ENCODE data around the gene NOS1.
A peak's percentile ranks its signal among the peaks of the same experiment; 100 is the strongest.

Gene NOS1

GRCh38 chr12:117363953-117364486 lies 2.6 kb upstream of the NOS1 start:
- DNase-seq (ENCODE audit: low read depth, low spot score) = no peak

GRCh38 chr12:117363056-117363662 lies 1.7 kb upstream of the NOS1 start:
- no peak for DNase-seq (ENCODE audit: low read depth, low spot score)

GRCh38 chr12:117362391-117362790 lies 965 bp upstream of the NOS1 start:
- DNase-seq (ENCODE audit: low read depth, low spot score) = no peak

- no peak for DNase-seq (ENCODE audit: low read depth, low spot score)
These were observed 479 bp upstream of the NOS1 start for GRCh38 chr12:117361905-117362304.

GRCh38 chr12:117360551-117361346 lies 677 bp downstream of the NOS1 start:
- peak; percentile 24 for DNase-seq (ENCODE audit: low read depth, low spot score)

- peak; percentile 9 for DNase-seq (ENCODE audit: low read depth, low spot score)
These were observed 1.2 kb downstream of the NOS1 start for GRCh38 chr12:117360222-117360550.

- no peak for DNase-seq (ENCODE audit: low read depth, low spot score)
These were observed 2.2 kb downstream of the NOS1 start for GRCh38 chr12:117359029-117359845.

- DNase-seq (ENCODE audit: low read depth, low spot score) = no peak
These were observed 5.4 kb downstream of the NOS1 start for GRCh38 chr12:117356048-117356447.

GRCh38 chr12:117352883-117353282 lies 8.5 kb downstream of the NOS1 start:
- DNase-seq (ENCODE audit: low read depth, low spot score) = no peak

GRCh38 chr12:117352206-117352605 lies 9.2 kb downstream of the NOS1 start:
- no peak for DNase-seq (ENCODE audit: low read depth, low spot score)

- no peak for DNase-seq (ENCODE audit: low read depth, low spot score)
These were observed 11.3 kb downstream of the NOS1 start for GRCh38 chr12:117350140-117350539.

- DNase-seq (ENCODE audit: low read depth, low spot score) = no peak
These were observed 13.8 kb downstream of the NOS1 start for GRCh38 chr12:117347588-117347987.

GRCh38 chr12:117344716-117345115 lies 16.7 kb downstream of the NOS1 start:
- no peak for DNase-seq (ENCODE audit: low read depth, low spot score)

- no peak for DNase-seq (ENCODE audit: low read depth, low spot score)
These were observed 17.6 kb downstream of the NOS1 start for GRCh38 chr12:117343849-117344248.

GRCh38 chr12:117343296-117343695 lies 18.1 kb downstream of the NOS1 start:
- DNase-seq (ENCODE audit: low read depth, low spot score) = no peak

GRCh38 chr12:117342682-117343081 lies 18.7 kb downstream of the NOS1 start:
- DNase-seq (ENCODE audit: low read depth, low spot score) = no peak

- DNase-seq (ENCODE audit: low read depth, low spot score) = no peak
These were observed 19.2 kb downstream of the NOS1 start for GRCh38 chr12:117342247-117342646.

GRCh38 chr12:117339104-117339503 lies 22.3 kb downstream of the NOS1 start:
- DNase-seq (ENCODE audit: low read depth, low spot score) = no peak

GRCh38 chr12:117334855-117335587 lies 26.4 kb downstream of the NOS1 start:
- no peak for DNase-seq (ENCODE audit: low read depth, low spot score)

GRCh38 chr12:117334051-117334450 lies 27.4 kb downstream of the NOS1 start:
- DNase-seq (ENCODE audit: low read depth, low spot score) = no peak

GRCh38 chr12:117333331-117333881 lies 28.0 kb downstream of the NOS1 start:
- no peak for DNase-seq (ENCODE audit: low read depth, low spot score)

All from ELF-1 (cell line).